Measurements from ENCODE around the gene IGFBPL1. TPM values are rescaled to one million over a fixed set of nuclear protein-coding genes. Genes with fewer than 3 reads are reported as not detected.

IGFBPL1 gene
- total RNA-seq, 1 donor from 2014 or later, result 26.6 TPM

DNA sequence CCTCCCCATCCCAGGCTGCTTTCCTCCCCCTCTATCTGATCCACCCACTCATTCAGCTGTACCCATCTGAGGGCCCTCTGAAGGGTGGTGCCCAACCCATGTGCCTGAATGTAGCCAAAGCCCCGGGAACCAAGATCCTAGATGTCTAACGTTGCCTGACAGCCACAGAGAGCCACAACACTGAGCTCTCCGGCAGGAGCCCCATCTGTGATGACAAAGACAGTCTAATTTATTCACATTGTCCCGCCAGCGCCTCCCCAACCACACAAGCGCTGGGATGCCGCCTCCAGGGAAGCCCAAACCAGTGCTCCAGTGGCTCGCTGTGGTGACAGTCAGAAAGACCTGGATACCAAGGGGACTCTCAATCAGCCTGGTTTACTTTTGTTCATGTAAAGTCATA, 8.4 kb downstream of the IGFBPL1 start:
- Mint-ChIP-seq H3K27me3 (ENCODE audit: insufficient read depth, low read depth) (peaks cover 8% of the 10 kb centered on the region), H3K4me1 (peaks cover 81% of the 10 kb centered on the region), H3K4me3 (peak overlapping the region; percentile 62), H3K27ac (peak overlapping the region; percentile 87), H3K9me3 (no peaks in the 10 kb centered on the region), H3K36me3 (peaks cover 21% of the 10 kb centered on the region)
- no peak overlapping the region for H3K9ac ChIP-seq
- H3K27me3 ChIP-seq, result peaks cover 33% of the 10 kb centered on the region
- no peak overlapping the region for H3K4me3 ChIP-seq
- no peaks in the 10 kb centered on the region for H3K79me2 ChIP-seq (ENCODE audit: low read depth)
- DNase-seq (ENCODE audit: low spot score), result peak; percentile 58
- no peak overlapping the region for H3K27ac ChIP-seq
- no peaks in the 10 kb centered on the region for H3K36me3 ChIP-seq
- H3K4me1 ChIP-seq, result peaks cover 63% of the 10 kb centered on the region
- no peak overlapping the region for H2AFZ ChIP-seq (replicated peaks)
- H3K4me2 ChIP-seq, result peak overlapping the region; percentile 28
- TF ChIP-seq EZH2phosphoT487 (IDR thresholded peaks at IDR 0.05) (no peak), EZH2 (IDR thresholded peaks at IDR 0.05) (no peak)
- TF ChIP-seq, protein P1, sequence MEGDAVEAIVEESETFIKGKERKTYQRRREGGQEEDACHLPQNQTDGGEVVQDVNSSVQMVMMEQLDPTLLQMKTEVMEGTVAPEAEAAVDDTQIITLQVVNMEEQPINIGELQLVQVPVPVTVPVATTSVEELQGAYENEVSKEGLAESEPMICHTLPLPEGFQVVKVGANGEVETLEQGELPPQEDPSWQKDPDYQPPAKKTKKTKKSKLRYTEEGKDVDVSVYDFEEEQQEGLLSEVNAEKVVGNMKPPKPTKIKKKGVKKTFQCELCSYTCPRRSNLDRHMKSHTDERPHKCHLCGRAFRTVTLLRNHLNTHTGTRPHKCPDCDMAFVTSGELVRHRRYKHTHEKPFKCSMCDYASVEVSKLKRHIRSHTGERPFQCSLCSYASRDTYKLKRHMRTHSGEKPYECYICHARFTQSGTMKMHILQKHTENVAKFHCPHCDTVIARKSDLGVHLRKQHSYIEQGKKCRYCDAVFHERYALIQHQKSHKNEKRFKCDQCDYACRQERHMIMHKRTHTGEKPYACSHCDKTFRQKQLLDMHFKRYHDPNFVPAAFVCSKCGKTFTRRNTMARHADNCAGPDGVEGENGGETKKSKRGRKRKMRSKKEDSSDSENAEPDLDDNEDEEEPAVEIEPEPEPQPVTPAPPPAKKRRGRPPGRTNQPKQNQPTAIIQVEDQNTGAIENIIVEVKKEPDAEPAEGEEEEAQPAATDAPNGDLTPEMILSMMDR (IDR thresholded peaks at IDR 0.05), result no peak
- H4K20me1 ChIP-seq (ENCODE audit: low read depth), result no peaks in the 10 kb centered on the region
- peaks cover 3% of the 10 kb centered on the region for H3F3A ChIP-seq (ENCODE audit: low read depth)
- no peaks in the 10 kb centered on the region for H3K9me3 ChIP-seq (ENCODE audit: low read depth)

GRCh38 chr9:38414040-38414723, 10.1 kb downstream of the IGFBPL1 start:
- no peaks in the 10 kb centered on the region for H3K9me3 ChIP-seq (ENCODE audit: low read depth)
- H3K79me2 ChIP-seq (ENCODE audit: low read depth), result no peaks in the 10 kb centered on the region
- H3K27ac ChIP-seq, result no peak overlapping the region
- H4K20me1 ChIP-seq (ENCODE audit: low read depth), result no peaks in the 10 kb centered on the region
- peaks cover 56% of the 10 kb centered on the region for H3K4me1 ChIP-seq
- H3K4me3 ChIP-seq, result no peak overlapping the region
- no peak overlapping the region for H2AFZ ChIP-seq (replicated peaks)
- peak overlapping the region; percentile 13 for H3K4me3 Mint-ChIP-seq
- no peaks in the 10 kb centered on the region for H3F3A ChIP-seq (ENCODE audit: low read depth)
- peaks cover 64% of the 10 kb centered on the region for H3K4me1 Mint-ChIP-seq
- H3K9ac ChIP-seq, result no peak overlapping the region
- no peaks in the 10 kb centered on the region for H3K36me3 ChIP-seq
- H3K9me3 Mint-ChIP-seq, result no peaks in the 10 kb centered on the region
- TF ChIP-seq, protein P1 (IDR thresholded peaks at IDR 0.05), result no peak
- TF ChIP-seq EZH2phosphoT487 (IDR thresholded peaks at IDR 0.05) (no peak), EZH2 (IDR thresholded peaks at IDR 0.05) (no peak)
- H3K27me3 ChIP-seq, result peaks cover 36% of the 10 kb centered on the region
- H3K27me3 Mint-ChIP-seq (ENCODE audit: insufficient read depth, low read depth), result peaks cover 8% of the 10 kb centered on the region
- no peak for DNase-seq (ENCODE audit: low spot score)
- H3K36me3 Mint-ChIP-seq, result peaks cover 26% of the 10 kb centered on the region
- H3K4me2 ChIP-seq, result peak overlapping the region; percentile 56
- H3K27ac Mint-ChIP-seq, result peak overlapping the region; percentile 44

DNA sequence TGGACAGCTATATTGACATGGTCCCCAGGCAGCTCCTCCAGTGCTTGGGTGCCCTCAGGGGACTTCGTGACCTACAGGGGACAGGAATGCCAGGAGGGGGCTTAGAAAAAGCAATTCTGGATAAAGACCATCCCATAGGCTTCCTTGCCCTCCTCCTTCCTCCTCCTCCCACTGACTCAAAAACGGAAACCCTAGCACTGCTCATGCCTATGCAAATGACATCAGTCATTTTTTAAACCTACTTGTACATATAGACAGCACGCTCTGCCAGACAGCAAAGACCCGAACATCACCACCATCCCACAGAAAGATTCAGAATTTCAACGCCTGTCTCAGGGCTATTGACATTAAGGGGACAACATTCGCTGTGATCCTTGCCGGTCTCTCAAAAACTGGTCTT, 11.0 kb downstream of the IGFBPL1 start:
- Histone ChIP-seq H3K36me3 (no peaks in the 10 kb centered on the region), H3K27ac (no peak overlapping the region), H3K27me3 (peaks cover 36% of the 10 kb centered on the region), H3K4me3 (no peak overlapping the region), H3F3A (ENCODE audit: low read depth) (no peaks in the 10 kb centered on the region), H3K79me2 (ENCODE audit: low read depth) (no peaks in the 10 kb centered on the region), H3K4me1 (peaks cover 47% of the 10 kb centered on the region), H3K9ac (no peak overlapping the region), H4K20me1 (ENCODE audit: low read depth) (no peaks in the 10 kb centered on the region), H3K4me2 (no peak overlapping the region), H2AFZ (replicated peaks) (no peak overlapping the region), H3K9me3 (ENCODE audit: low read depth) (no peaks in the 10 kb centered on the region)
- DNase-seq (ENCODE audit: low spot score), result no peak
- Mint-ChIP-seq H3K4me1 (peaks cover 55% of the 10 kb centered on the region), H3K4me3 (no peak overlapping the region), H3K27ac (peak overlapping the region; percentile 44), H3K36me3 (peaks cover 33% of the 10 kb centered on the region), H3K27me3 (ENCODE audit: insufficient read depth, low read depth) (peaks cover 8% of the 10 kb centered on the region), H3K9me3 (no peaks in the 10 kb centered on the region)
- TF ChIP-seq EZH2 (IDR thresholded peaks at IDR 0.05), result no peak
- TF ChIP-seq EZH2phosphoT487 (IDR thresholded peaks at IDR 0.05), result no peak
- TF ChIP-seq, protein P1 (IDR thresholded peaks at IDR 0.05), result no peak

Data from neural progenitor cell (in vitro differentiated cells).